Neural cell (in vitro differentiated cells): ENCODE measurements around the gene VIPR1. TPM values are rescaled to one million over a fixed set of nuclear protein-coding genes. Genes with fewer than 3 reads are reported as not detected.
"Not testable (repeated sequence)": the region's sequence is repeated elsewhere in the genome, so short reads cannot be mapped to it uniquely, and the experiment has no call there.

Experiments
- H2AFZ ChIP-seq: fragments of 200-600, 300-800 bp; sonication (generic), shearing (Covaris generic); 2 replicates; pipeline ENCODE4 v1.6.0; 2014; ENCODE audit warnings: low read depth, mild to moderate bottlenecking, antibody characterized with exemption, low read length, moderate library complexity
- H3F3A ChIP-seq: fragments of 200-600 bp; shearing (Covaris generic); 2 replicates; pipeline ENCODE4 v1.6.1; 2016; ENCODE audit warnings: mild to moderate bottlenecking, moderate library complexity, mixed read lengths, antibody characterized with exemption, low read length; ENCODE audit not compliant: insufficient read depth, poor library complexity, severe bottlenecking
- H3K27ac ChIP-seq: fragments of 200-600, 300-800 bp; sonication (generic), shearing (Covaris generic); 2 replicates; pipeline ENCODE4 v1.5.1; 2014; ENCODE audit warnings: mild to moderate bottlenecking, low read length, moderate library complexity
- H3K27me3 ChIP-seq: fragments of 300-800, 200-600 bp; sonication (generic), shearing (Covaris generic); 2 replicates; pipeline ENCODE4 v1.6.0; 2014; ENCODE audit warnings: mild to moderate bottlenecking, low read depth, low read length, moderate library complexity; ENCODE audit not compliant: insufficient read depth
- H3K36me3 ChIP-seq: fragments of 300-800, 200-600 bp; sonication (generic), shearing (Covaris generic); 2 replicates; pipeline ENCODE4 v1.5.1; 2014; ENCODE audit warnings: mild to moderate bottlenecking, antibody characterized with exemption, low read length, moderate library complexity; ENCODE audit not compliant: insufficient read depth
- H3K4me2 ChIP-seq: fragments of 300-800, 200-600 bp; sonication (generic), shearing (Covaris generic); 2 replicates; pipeline ENCODE4 v1.6.0; 2014; ENCODE audit warnings: mild to moderate bottlenecking, low read length
- H3K4me3 ChIP-seq: fragments of 300-800, 200-600 bp; sonication (generic), shearing (Covaris generic); 2 replicates; pipeline ENCODE4 v1.5.1; 2014; ENCODE audit warnings: mild to moderate bottlenecking, low read length, moderate library complexity
- H3K79me2 ChIP-seq: fragments of 200-600 bp; shearing (Covaris generic); replicated peaks from 2 replicates; pipeline ENCODE4 v1.6.0; 2014; ENCODE audit warnings: mild to moderate bottlenecking, low read length, moderate library complexity; ENCODE audit not compliant: insufficient read depth
- H3K9ac ChIP-seq: fragments of 300-800, 200-600 bp; sonication (generic), shearing (Covaris generic); 2 replicates; pipeline ENCODE4 v1.6.1; 2016; ENCODE audit warnings: mild to moderate bottlenecking, low read length, mixed read lengths
- H3K9me2 ChIP-seq: fragments of 200-600 bp; shearing (Covaris generic); 2 replicates; pipeline ENCODE4 v1.6.1; 2016; ENCODE audit warnings: mild to moderate bottlenecking, low read length, mixed read lengths; ENCODE audit not compliant: insufficient read depth
- H3K9me3 ChIP-seq: fragments of 200-600, 300-800 bp; sonication (generic), shearing (Covaris generic); 2 replicates; pipeline ENCODE4 v1.6.1; 2016; ENCODE audit warnings: mild to moderate bottlenecking, mixed run types, low read length, moderate library complexity, mixed read lengths
- H4K20me1 ChIP-seq: fragments of 200-600 bp; shearing (Covaris generic); 2 replicates; pipeline ENCODE4 v1.6.1; 2016; ENCODE audit warnings: mild to moderate bottlenecking, mixed run types; ENCODE audit not compliant: insufficient read depth
- EP300 ChIP-seq: fragments of 450-650 bp; conservative IDR thresholded peaks from 2 replicates; pipeline ENCODE4 v1.6.1; 2014; ENCODE audit warnings: antibody characterized with exemption, mild to moderate bottlenecking, moderate library complexity; ENCODE audit not compliant: poor library complexity, severe bottlenecking
- EZH2 ChIP-seq: fragments of 200-600, 300-800 bp; shearing (Covaris generic), sonication (generic); IDR thresholded peaks from 2 replicates; pipeline ENCODE4 v1.6.1; 2014; ENCODE audit warnings: antibody characterized with exemption, low read length, borderline replicate concordance, mild to moderate bottlenecking; ENCODE audit not compliant: insufficient read depth, poor library complexity, severe bottlenecking
- MXI1 ChIP-seq: fragments of 450-650 bp; conservative IDR thresholded peaks from 2 replicates; pipeline ENCODE4 v1.6.1; 2014; ENCODE audit warnings: antibody characterized with exemption, mild to moderate bottlenecking; ENCODE audit not compliant: poor library complexity, severe bottlenecking
- POLR2AphosphoS5 ChIP-seq: IDR thresholded peaks from 2 replicates; pipeline ENCODE4 v1.6.1; 2012
- RAD21 ChIP-seq: fragments of 450-650 bp; conservative IDR thresholded peaks from 2 replicates; pipeline ENCODE4 v1.6.1; 2014; ENCODE audit warnings: antibody characterized with exemption, mild to moderate bottlenecking, moderate library complexity
- SMC3 ChIP-seq: fragments of 450-650 bp; conservative IDR thresholded peaks from 2 replicates; pipeline ENCODE4 v1.6.1; 2014; ENCODE audit warnings: antibody characterized with exemption, mild to moderate bottlenecking, moderate library complexity; ENCODE audit not compliant: poor library complexity
- TAF1 ChIP-seq: IDR thresholded peaks from 2 replicates; pipeline ENCODE4 v1.6.1; 2012; ENCODE audit warnings: low read depth
- polyA plus RNA-seq: library from polyadenylated mRNA; depleted of rRNA; stranded (reverse); fragments of >200 nt; gene quantifications from 2 replicates; pipeline ENCODE4 v1.2.3, GENCODE V29; 2014
- TF ChIP-seq, protein P1 (sequence below): IDR thresholded peaks from 2 replicates; pipeline ENCODE4 v1.6.1; 2012; ENCODE audit warnings: borderline replicate concordance
- TF ChIP-seq, protein P2 (sequence below): fragments of 450-650 bp; IDR thresholded peaks from 2 replicates; pipeline ENCODE4 v1.5.1; 2014; ENCODE audit warnings: antibody characterized with exemption, mild to moderate bottlenecking, moderate library complexity; ENCODE audit not compliant: poor library complexity, severe bottlenecking

Gene VIPR1
- polyA plus RNA-seq, 1 donor from 2014 or later = 1.6 TPM

DNA sequence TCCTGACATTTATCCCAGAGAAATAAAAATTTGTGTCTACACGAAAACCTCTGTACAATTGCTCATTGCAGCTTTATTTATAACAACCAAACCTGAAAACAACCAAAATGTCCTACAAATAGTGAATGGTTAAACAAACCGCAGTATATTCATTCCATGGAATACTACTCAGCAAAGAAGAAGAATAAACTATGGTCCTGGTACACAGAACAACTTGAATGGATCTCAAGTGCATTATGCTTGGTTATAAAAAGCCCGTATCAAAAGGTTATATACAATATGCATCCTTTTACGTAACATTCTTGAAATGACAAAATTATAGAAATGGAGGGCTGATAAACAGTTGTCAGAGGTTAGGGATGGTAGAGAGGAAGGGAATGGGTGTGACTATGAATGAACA lies 75.6 kb downstream of the VIPR1 start:
- H3K9me3 ChIP-seq = no peaks in the 10 kb centered on the region
- H3K27me3 ChIP-seq = no peaks in the 10 kb centered on the region
- no peak overlapping the region for H3K4me3 ChIP-seq
- no peaks in the 10 kb centered on the region for H3K36me3 ChIP-seq
- H3K9me2 ChIP-seq = no peaks in the 10 kb centered on the region
- no peaks in the 10 kb centered on the region for H3F3A ChIP-seq
- no peak overlapping the region for H3K27ac ChIP-seq
- TF ChIP-seq, protein P1, sequence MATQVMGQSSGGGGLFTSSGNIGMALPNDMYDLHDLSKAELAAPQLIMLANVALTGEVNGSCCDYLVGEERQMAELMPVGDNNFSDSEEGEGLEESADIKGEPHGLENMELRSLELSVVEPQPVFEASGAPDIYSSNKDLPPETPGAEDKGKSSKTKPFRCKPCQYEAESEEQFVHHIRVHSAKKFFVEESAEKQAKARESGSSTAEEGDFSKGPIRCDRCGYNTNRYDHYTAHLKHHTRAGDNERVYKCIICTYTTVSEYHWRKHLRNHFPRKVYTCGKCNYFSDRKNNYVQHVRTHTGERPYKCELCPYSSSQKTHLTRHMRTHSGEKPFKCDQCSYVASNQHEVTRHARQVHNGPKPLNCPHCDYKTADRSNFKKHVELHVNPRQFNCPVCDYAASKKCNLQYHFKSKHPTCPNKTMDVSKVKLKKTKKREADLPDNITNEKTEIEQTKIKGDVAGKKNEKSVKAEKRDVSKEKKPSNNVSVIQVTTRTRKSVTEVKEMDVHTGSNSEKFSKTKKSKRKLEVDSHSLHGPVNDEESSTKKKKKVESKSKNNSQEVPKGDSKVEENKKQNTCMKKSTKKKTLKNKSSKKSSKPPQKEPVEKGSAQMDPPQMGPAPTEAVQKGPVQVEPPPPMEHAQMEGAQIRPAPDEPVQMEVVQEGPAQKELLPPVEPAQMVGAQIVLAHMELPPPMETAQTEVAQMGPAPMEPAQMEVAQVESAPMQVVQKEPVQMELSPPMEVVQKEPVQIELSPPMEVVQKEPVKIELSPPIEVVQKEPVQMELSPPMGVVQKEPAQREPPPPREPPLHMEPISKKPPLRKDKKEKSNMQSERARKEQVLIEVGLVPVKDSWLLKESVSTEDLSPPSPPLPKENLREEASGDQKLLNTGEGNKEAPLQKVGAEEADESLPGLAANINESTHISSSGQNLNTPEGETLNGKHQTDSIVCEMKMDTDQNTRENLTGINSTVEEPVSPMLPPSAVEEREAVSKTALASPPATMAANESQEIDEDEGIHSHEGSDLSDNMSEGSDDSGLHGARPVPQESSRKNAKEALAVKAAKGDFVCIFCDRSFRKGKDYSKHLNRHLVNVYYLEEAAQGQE = no peak
- TF ChIP-seq TAF1 (no peak), RAD21 (no peak), MXI1 (no peak), EZH2 (no peak), POLR2AphosphoS5 (no peak), SMC3 (no peak), EP300 (no peak)
- TF ChIP-seq, protein P2, sequence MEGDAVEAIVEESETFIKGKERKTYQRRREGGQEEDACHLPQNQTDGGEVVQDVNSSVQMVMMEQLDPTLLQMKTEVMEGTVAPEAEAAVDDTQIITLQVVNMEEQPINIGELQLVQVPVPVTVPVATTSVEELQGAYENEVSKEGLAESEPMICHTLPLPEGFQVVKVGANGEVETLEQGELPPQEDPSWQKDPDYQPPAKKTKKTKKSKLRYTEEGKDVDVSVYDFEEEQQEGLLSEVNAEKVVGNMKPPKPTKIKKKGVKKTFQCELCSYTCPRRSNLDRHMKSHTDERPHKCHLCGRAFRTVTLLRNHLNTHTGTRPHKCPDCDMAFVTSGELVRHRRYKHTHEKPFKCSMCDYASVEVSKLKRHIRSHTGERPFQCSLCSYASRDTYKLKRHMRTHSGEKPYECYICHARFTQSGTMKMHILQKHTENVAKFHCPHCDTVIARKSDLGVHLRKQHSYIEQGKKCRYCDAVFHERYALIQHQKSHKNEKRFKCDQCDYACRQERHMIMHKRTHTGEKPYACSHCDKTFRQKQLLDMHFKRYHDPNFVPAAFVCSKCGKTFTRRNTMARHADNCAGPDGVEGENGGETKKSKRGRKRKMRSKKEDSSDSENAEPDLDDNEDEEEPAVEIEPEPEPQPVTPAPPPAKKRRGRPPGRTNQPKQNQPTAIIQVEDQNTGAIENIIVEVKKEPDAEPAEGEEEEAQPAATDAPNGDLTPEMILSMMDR = no peak
- no peaks in the 10 kb centered on the region for H4K20me1 ChIP-seq
- H3K79me2 ChIP-seq = peaks cover 64% of the 10 kb centered on the region
- no peak overlapping the region for H3K4me2 ChIP-seq
- no peak overlapping the region for H2AFZ ChIP-seq
- no peak overlapping the region for H3K9ac ChIP-seq

DNA sequence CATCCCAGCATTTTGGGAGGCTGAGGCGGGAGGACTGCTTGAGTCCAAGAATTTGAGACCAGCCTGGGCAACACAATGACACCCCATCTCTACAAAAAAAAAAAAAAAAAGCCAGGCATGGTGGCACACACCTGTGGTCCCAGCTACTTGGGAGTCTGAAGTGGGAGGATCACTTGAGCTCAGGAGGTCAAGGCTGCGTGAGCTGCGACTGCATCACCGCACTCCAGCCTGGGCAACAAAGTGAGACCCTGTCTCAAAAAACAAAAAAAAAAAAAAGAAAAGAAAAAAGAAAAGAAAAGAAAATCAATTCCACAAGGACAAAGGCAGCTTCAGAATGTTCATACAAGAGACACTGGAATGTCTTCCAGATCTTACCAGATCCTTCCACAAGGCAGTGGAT lies 76.9 kb downstream of the VIPR1 start:
- not testable (repeated sequence) for H2AFZ ChIP-seq, H3K9me3 ChIP-seq, H3K36me3 ChIP-seq, H3K27ac ChIP-seq, H3K27me3 ChIP-seq, H4K20me1 ChIP-seq, H3F3A ChIP-seq, H3K9ac ChIP-seq, H3K9me2 ChIP-seq
- Histone ChIP-seq H3K79me2 (peaks cover 58% of the 10 kb centered on the region), H3K4me2 (peak overlapping the region; percentile 83), H3K4me3 (peak overlapping the region; percentile 89)

DNA sequence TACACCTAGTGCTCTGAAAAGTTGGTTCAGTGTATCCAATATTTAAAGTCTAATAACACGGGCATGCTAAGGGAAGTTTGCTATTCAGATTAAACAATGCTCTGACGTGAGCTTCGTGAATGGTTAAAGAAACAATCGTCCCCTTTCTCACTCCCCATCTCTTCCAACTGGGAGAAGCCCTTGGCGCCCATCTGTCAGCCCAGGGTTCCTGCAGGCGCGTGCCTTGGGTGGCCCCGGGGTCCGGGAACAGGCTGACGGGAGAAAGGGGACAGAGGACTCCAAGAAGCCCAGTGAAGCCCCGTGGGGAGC lies 78.9 kb downstream of the VIPR1 start:
- Histone ChIP-seq H3K27me3 (no peaks in the 10 kb centered on the region), H3K27ac (peak overlapping the region; percentile 78), H3F3A (no peaks in the 10 kb centered on the region), H3K36me3 (no peaks in the 10 kb centered on the region), H3K4me2 (peak overlapping the region; percentile 83), H3K9ac (peak overlapping the region; percentile 90), H3K9me2 (no peaks in the 10 kb centered on the region), H3K9me3 (no peaks in the 10 kb centered on the region), H3K4me3 (peak overlapping the region; percentile 89), H2AFZ (peak overlapping the region; percentile 11), H3K79me2 (peaks cover 43% of the 10 kb centered on the region), H4K20me1 (no peaks in the 10 kb centered on the region)
- no peak for TF ChIP-seq EP300
- no peak for TF ChIP-seq POLR2AphosphoS5
- no peak for TF ChIP-seq RAD21
- TF ChIP-seq, protein P2 = no peak
- TF ChIP-seq EZH2 = no peak
- no peak for TF ChIP-seq MXI1
- TF ChIP-seq SMC3 = no peak
